Cardiac fibroblast (primary cell): Measurements from ENCODE around the gene WFDC1.

Source experiments
- DNase-seq, 2 donors: peaks; one replicate each; pipeline versions ENCODE4 v3.0.0 to v3.0.0-alpha.2; 2010; ENCODE audit warnings: low read depth in 2 of 2
- H3K4me3 ChIP-seq, 2 donors: replicated peaks in 1 of 2; 1 replicate in 1 of 2; 2 replicates in 1 of 2; pipeline ENCODE4 v1.5.1; 2011; ENCODE audit warnings: low read depth in 2 of 2, low read length in 2 of 2, mild to moderate bottlenecking in 2 of 2, moderate library complexity in 1 of 2
- TF ChIP-seq, protein P1 (sequence below): IDR thresholded peaks from one replicate; pipeline ENCODE4 v1.5.1; 2011; ENCODE audit warnings: low read depth, mild to moderate bottlenecking, low read length, inconsistent platforms

The WFDC1 gene

GRCh38 chr16:84253173-84253572 lies 41.5 kb upstream of the WFDC1 start:
- DNase-seq, result no peak
- TF ChIP-seq, protein P1, sequence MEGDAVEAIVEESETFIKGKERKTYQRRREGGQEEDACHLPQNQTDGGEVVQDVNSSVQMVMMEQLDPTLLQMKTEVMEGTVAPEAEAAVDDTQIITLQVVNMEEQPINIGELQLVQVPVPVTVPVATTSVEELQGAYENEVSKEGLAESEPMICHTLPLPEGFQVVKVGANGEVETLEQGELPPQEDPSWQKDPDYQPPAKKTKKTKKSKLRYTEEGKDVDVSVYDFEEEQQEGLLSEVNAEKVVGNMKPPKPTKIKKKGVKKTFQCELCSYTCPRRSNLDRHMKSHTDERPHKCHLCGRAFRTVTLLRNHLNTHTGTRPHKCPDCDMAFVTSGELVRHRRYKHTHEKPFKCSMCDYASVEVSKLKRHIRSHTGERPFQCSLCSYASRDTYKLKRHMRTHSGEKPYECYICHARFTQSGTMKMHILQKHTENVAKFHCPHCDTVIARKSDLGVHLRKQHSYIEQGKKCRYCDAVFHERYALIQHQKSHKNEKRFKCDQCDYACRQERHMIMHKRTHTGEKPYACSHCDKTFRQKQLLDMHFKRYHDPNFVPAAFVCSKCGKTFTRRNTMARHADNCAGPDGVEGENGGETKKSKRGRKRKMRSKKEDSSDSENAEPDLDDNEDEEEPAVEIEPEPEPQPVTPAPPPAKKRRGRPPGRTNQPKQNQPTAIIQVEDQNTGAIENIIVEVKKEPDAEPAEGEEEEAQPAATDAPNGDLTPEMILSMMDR, result no peak
- no peak overlapping the region for H3K4me3 ChIP-seq

DNA sequence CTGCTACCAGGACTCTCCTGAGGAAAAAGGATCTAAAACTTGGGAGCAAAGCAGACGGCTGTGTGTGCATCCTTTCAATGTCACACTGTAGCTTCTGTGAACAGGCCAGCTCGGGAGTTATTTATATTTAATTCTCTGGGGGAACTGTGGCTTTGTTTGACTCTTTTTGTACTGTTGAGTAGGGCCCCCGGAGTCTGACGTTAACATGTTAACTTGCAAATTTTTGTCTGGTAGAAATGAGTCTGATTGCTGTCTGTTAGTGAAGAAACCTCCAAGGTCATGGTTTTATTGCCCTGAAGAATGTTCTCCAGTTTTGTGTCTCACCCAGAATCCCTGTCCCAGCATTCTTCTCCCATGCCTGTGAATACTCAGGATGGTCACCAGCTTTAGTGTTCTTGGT lies 40.6 kb upstream of the WFDC1 start:
- TF ChIP-seq, protein P1, result no peak
- no peak for DNase-seq
- H3K4me3 ChIP-seq, result no peak overlapping the region

- DNase-seq, result no peak
- TF ChIP-seq, protein P1, result no peak
- no peak overlapping the region for H3K4me3 ChIP-seq
Observed at GRCh38 chr16:84255050-84255810, 39.4 kb upstream of the WFDC1 start.

GRCh38 chr16:84258266-84258665 lies 36.4 kb upstream of the WFDC1 start:
- no peak for DNase-seq
- TF ChIP-seq, protein P1, result no peak
- no peak overlapping the region for H3K4me3 ChIP-seq

GRCh38 chr16:84259691-84260090 lies 35.0 kb upstream of the WFDC1 start:
- TF ChIP-seq, protein P1, result no peak
- no peak for DNase-seq
- H3K4me3 ChIP-seq, result no peak overlapping the region

GRCh38 chr16:84260766-84261554 lies 33.7 kb upstream of the WFDC1 start:
- no peak overlapping the region for H3K4me3 ChIP-seq
- TF ChIP-seq, protein P1, result no peak
- DNase-seq, result no peak
